ENCODE results near the gene OSBPL6.
A peak's percentile ranks its signal among the peaks of the same experiment; 100 is the strongest.
"Not testable (repeated sequence)": the region's sequence is repeated elsewhere in the genome, so short reads cannot be mapped to it uniquely, and the experiment has no call there.

OSBPL6 gene

DNA sequence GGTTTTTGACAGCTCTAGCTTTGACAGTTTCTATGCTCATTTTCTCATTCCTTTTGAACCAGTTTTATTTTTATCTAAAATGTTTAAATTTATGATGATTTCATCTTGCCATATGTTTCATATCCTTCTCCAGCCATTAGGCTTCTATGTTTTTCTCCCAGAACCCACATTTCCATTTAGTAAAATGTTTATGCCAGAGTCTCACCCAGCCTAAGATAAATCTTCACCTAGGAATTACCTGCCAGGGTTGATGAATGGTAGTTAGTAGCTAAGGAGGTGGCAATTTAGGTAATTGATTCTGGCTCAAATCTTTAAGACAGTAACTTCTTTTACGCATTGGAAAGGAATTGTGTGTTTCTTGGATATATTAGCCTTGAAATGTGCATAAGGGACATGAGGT lies 173.0 kb downstream of the OSBPL6 start:
- DNase-seq, result no peak

DNA sequence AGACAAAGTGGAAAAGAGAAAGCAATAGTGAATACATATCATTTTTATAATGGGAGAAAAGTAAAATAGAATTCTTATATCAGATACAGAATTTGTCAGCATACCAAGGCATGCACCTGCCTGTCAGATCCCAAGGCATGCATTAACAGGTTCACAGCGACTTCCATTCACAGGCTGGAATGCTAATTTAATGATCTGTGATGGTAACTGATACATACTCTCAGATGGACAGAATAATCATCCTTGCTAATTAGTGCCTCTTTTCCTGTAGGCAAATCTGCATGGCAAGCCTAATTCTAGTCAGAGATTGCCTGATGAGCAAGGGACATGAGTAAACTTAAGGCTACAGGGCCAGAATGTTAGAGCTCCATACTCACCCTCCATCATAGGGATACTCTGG lies 180.6 kb downstream of the OSBPL6 start:
- no peak for DNase-seq

DNA sequence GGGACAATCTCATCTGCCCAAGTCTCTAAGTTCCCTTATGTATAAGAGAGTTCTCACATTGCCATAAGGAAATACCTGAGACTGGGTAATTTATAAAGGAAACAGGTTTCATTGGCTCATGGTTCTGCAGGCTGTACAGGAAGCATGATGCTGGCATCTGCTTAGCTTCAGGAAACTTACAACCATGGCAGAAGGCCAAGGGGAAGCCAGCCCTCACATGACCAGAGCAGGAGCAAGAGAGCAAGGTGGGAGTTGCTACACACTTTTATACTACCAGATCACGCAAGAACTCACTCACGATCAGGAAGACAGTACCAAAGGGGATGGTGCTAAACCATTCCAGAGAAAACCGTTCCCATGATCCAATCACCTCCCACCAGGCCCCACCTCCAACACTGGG lies 182.7 kb downstream of the OSBPL6 start:
- DNase-seq, result no peak

DNA sequence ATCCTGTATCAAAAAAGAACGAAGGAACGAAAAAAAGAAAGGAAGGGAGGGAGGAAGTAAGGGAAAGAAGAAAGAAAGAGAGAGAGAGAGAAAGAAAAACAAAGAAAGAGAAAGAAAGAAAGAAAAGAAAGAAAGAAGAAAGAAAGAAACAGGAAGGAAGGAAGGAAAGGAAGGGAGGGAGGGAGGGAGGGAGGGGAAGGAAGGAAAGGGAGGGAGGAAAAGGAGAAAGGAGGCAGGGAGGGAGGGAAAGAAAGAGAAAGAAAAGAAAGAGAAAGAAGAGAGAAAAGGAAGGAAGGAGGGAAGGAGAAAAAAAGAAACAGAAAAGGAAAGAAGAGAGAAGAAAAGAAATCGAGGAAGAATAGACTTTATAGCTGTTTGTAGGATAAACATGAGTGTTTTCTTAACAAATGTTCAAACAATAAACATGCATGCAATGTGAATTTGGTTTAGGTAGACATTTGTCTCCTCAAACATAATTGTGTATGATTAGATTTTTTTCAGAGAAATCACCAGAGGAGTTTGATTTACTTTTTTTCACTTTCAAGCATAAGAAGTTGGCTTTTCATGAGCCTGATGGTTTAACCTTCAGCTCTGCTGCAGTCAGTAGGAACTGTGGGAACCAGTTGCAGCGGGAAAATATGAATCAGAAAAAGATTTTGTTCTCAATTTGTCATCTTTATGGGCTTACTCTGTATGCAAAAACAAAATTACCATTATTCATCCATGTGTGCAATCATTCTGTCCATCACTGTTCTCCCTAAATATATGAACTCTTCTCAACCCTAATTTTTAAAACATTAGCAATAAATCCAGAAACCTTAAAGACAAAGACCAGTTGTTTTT lies 185.1 kb downstream of the OSBPL6 start:
- no peak for DNase-seq

DNA sequence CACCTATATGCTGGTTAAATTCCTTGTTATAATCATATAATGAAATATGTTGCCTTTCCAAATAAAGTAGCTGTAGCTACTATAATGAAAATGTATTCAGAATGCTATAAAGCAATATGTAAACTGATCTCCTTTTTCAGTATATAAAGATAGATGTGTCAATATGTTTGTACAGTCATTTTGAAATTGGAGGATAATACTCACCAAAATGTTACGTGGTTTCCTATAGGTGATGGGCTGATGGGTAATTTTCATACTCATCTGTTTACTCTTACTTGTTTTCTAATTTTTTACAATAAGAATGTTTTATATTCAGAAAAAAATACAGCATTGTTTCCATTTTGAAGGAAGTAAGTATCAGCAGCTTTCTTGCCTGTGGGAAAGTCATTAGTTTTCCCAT lies 186.5 kb downstream of the OSBPL6 start:
- no peak for DNase-seq

DNA sequence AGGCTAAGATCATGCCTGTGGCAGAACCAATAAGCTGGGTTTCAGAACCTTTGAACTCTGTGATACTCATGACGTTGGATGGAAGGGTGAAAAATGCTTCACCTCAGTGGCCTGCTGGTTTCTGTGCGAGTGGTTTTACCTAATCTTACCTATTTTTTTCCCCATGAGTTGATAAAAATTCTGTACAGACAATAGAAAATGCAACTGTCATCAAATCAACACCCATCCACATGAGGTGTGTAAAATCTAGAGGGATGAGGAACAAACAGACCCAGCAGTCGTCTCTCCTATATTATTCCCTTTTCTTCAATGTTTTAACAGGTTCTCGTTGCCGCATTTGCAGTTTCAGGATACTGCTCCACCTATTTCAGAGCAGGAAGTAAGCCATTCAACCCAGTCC lies 189.4 kb downstream of the OSBPL6 start:
- DNase-seq, result no peak

DNA sequence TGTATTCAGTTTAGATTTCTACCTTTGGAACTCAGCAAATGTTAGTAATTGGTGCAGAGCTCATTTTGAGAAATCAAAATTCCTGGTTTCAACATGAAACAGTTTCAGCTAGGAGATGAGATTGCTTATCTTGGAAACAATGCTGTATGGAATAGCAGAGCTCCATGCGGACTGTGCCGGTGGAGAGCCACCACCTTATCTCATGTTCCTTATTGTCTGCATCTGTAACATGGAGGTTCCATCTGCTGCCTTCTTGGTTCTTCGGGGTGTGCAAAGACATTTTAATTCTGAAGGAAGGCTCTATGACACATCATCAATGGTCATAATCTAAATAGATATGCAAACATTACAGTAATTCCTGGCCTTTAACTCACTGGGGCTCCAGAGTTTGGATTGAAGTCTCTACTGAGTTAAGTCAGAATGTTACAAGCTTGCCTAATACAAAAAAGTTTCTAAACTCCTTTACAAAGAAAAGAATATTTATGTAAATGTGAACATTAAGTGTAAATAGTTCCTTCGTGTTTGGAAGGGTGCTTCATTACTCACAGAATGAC lies 191.4 kb downstream of the OSBPL6 start:
- no peak for DNase-seq

DNA sequence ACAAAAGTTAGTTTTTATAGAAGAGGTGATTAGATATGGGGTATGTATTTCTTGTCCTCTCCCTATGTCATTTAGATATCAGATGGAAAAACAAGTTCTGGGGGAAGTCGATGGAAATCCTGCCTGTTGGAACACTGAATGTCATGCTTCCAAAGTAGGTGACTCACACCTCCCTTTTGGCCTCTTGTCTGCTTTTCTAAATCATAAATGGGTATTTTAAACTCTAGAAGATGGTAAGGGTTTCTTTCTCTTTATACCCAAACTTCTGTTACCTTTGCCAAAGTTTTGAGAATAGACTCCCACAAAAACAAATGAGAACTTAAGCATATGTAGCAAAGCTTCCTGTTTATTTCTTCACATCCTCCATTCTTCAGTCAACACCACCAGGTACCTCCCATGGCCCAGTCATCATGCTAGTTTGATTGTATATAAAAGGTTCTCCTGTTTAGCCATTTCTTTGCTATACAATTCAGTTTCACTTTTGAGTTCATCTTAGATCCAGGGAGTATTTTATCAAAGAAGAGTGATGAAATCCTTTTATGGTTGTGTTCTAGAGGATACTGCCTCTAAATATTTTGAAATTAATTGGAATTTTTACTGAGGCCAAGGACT lies 192.8 kb downstream of the OSBPL6 start:
- DNase-seq, result no peak

DNA sequence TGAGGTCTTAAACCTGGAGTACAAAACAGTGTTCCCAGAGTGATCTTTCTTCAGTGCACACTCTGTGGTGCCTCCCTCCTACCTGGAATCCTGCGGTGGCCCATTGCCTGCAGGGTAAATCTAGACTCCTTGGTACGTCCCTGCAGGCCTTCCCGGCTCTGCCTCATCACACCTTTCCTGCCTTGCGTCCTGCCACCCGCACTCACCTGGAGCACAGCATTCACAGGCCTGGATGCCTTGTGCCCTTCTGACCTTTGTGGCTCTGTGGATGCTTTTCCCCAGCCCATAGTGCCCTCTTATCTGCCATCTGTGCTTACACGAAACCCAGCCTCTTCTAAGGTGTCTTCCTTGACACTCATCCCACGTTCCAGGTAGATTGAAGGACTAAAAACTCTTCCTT lies 194.0 kb downstream of the OSBPL6 start:
- DNase-seq, result no peak

DNA sequence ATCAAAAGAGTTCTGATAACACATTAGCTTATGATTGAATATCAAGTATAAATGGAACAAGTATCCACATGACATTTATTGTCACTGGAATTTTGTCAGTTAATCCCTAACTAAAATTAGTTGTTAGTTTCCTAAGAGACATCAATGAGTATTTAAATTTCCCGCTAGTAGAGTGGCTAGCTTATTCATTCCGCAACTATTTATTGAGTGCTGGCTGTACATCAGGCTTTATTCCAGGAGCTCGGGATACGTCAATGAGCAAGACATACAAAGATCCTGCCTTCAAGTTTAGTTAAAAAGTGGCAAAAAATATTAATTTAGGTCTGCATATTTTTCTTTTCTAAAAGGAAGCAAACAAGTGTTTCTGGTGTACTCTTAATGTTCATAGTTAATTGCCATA lies 197.4 kb downstream of the OSBPL6 start:
- DNase-seq, result no peak

DNA sequence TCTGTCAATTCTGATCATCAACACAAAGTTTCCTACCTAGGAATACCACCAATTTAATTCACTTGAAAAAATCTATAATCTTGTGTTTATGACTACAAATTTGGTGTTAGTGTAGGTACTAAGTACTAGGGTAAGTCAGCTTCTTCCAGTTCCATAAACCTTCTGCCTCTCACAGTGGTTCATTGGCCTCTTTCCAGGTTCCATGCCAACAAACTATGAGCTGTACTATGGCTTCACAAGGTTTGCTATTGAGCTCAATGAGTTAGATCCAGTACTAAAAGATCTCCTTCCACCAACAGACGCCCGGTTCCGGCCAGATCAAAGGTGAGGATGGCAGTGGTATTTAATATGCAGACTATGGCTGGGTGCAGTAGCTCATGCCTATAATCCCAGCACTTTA lies 197.9 kb downstream of the OSBPL6 start:
- DNase-seq, result no peak

DNA sequence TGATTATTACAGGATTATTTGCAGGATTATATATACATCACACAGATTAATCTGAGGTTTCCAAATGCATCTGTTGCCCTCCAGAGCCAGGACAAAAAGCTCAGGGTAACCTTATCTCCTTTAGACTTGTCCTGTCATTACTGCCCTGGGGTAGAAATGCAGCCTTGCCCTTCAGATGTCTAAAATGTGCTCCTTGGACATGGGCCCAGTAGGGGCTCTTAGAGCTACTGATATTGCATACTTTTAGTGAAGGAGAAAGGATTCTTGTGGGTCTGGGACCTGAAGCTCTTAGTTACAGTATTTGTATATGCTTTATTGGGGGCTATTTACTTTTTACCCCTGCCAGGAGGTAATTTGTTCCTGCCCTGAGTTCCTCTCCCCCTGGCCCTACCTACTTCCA lies 200.5 kb downstream of the OSBPL6 start:
- DNase-seq, result no peak

DNA sequence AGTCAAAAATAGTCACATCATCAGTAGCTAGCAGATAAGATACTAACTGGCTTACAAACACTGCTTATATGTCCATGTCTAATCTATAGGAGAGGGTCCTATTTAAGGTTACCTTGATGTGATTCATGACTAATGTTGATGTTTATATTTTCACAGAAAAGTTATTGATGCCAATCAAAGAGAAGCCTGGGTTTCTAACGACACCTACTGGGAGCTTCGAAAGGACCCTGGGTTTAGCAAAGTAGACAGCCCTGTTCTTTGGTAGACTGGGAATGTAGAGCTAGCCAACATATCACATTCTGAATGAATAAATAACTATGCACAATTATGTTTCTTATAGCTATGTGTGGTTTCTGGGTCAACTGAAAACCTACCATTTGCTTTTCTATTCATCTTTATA lies 201.0 kb downstream of the OSBPL6 start:
- no peak for DNase-seq

DNA sequence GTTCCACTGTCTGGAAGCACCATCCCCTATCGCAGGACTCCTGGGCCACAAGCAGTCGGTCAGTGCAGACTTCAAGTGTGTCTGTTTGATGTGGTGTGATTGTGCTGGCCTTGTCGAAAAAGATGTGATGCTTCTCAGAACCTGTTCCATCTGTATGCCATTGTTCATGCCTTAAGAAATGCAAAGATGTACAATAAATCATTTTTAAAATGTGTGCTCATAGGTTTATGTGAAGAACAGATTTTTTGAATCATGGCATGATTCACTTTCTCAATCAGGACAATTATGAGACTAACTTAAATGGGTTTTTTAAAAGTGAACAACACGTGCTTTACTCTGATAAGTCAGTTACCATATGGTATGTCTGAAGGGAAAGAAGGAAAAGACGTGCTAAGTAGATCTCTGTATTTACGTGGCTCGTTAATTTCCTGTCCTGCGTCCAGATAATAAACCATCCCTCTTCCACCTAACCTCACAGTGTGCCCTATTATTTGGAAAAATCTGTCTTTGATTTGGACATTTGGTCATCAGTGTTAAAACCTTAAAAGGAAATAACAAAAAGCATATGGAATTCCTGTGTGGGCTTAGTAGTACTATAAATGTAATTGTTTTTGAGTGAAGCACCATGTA lies 201.7 kb downstream of the OSBPL6 start:
- DNase-seq, result no peak

DNA sequence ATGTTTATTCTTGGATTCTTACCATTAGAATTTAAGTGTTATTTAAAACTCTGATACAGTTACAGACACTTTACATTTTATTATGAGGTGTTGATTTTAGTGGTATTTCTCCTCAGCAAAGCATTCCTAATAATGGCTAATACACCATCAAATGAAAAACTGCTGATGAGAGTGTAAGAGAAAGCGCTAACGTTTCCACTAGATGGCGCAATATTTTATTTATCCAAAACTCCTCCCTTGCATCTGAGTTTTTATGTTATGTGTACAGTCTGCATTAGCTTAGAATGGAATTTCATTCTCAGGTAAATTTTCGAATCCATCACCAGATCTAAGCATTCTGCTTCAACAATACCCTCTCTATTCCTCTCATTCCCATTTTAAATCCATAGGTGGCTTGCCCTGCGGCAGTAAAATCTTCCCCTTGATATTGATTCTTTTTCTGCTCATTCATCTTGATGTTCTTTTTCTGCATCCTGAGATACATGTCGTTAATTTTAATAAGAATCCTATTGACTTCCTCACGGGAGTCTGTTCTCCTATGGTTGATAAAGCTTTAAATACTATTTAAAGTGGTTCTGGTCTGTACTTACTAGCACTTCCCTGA lies 202.8 kb downstream of the OSBPL6 start:
- DNase-seq, result peak; percentile 44

DNA sequence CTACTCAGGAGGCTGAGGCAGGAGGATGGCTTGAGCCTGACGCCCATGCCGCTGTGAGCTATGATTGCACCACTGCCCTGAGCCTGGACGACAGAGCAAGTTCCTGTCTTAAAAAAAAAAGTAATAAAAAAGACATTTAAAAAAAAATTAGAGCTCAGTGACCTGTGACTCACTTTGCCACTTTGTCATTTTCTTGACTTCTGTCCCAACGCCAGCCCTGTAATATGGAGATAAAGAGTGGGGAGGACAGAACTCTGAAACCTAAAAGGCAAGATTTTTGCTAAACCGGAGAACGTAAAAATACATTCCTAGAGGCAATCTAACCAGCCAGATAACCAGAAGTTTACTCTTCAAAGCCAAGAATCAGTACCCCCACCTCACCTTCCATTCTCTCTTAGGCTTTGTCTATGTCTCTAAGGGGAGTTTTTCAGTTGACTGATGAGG lies 207.7 kb downstream of the OSBPL6 start:
- DNase-seq, result no peak

DNA sequence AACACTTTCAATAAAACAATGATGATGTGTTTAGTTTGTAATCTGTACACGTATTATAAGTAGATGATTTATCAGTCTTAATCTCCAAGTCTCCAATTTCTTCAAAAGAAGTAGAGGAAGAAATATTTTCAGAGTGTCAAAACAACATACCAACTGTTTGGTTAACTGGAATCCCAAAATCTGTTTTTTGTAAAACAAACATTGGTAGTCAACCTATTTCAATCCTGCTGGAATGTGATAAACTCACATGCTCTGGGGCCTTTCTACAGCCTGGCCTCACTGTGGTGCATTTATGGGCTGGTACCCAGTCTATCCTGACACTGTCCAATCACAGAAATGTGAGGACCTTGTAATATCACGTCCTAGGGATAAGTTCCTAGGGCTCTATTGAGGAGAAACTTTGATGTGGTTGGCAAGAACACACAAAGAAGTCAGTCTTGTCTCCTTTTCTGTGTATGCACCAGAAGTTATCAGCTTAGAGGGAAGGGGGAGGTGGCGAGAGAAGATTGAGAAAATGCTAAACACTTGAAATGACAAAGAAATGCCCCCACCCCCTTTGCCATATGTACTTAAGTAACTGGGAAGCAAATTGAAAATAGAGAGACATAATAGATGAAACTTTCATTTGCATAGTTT lies 209.5 kb downstream of the OSBPL6 start:
- DNase-seq, result no peak

DNA sequence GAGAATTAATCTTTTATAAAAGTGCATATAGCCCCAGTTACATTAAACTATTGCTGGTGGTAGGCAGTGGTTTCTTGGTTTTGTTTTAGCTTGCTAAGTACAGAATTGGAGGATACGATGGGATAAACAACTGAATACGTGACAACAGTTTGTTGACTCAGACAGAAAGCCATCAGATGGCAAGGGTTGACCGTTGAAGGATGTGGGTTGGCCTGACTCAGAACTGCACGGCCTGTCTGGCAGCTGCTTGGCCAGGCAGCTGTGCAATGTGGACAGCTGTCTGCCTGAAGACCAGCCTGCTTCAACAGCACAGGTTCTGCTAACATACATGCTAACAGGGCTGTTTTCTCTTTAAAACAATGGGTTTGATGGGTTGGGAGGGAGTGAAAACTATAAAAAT lies 210.1 kb downstream of the OSBPL6 start:
- DNase-seq, result no peak

DNA sequence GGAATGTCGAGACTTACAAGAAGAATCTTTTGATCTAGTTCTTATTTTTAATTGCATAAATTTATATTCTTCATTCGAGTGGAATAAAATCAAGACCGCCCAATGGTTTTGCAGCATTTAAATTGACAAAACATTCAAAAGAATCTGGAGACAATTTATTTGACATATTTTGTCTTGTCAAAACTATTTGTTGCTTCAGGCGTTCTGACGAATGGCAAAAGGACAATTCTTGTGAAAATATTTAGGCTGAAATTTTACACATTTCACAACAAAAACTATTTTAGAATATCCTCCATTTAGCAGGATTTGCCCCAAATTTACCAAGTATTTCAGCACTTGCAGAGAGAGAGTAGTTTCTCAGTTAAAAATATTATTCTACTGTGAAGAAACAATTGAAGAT lies 214.9 kb downstream of the OSBPL6 start:
- no peak for DNase-seq

DNA sequence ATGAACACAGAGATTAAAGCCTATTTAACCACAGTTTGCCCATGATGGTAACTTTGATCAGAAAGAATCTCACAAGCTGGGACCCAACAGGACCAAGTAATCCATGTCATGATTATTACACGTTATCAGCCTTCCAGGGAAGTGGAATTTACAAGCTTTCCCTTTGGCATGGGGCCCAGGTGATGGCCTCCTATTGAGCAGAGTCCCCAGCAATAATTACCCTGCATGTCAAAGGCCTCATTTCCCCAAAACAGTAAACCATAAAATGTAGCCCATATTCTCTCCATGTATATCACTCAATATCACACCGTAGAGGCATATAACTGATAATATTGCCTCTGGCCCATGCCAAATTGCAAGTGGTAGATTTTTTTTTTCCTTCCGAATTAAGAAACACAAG lies 217.7 kb downstream of the OSBPL6 start:
- no peak for DNase-seq

DNA sequence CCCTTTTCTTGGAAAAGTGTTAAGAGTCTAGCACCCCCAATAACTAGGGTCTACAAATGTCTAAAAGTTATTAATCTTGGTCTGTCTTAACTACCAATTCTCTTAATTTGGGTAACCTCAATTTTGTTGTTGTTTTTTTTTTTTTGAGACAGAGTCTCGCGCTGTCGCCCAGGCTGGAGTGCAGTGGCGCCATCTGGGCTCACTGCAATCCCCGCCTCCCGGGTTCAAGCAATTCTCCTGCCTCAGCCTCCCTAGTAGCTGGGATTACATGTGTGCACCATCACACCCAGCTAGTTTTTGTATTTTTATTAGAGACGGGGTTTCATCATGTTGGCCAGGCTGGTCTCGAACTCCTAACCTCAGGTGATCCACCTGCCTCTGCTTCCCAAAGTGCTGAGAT lies 218.1 kb downstream of the OSBPL6 start:
- not testable (repeated sequence) for DNase-seq

DNA sequence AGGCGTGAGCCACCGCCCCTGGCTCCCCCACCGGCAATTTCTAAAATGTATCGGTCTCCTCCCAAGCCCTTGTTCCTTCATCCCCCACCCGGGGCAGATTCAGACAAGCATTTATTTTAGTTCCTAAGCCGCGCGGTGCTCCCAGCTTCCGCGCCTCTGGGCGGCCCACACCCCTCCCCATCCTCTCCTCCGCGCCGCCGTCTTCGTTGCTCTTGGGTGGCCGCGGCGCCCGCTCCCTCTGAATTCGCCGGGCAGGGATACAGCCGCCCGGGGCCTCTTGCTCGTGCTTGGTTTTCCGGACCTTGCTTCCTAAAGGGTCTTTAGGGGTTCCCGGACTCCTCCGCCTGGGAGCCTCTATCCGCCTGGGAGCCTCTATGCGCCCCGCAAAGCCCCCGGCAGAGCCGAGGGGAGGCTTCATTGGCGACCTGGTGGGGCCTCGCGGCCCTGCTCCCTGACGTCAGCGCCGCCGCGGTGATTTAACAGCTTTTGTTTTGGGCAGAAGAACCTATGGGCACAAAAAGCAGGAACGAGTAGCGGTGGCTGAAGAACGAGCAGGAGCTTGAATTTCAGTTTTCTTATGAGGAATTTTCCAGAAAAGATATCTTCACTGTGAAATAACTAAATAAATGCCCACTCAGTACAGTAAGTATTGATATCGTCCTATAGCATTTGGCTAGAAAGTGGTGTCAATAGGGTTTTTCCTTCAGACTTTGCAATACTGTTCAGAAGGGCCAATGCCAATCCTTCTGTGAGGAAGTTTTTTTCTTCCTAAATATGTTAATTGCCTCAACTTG lies 219.4 kb downstream of the OSBPL6 start:
- peak; percentile 77 for DNase-seq
